Mucosa of descending colon (tissue), 3 donors: Measurements from ENCODE around the gene OPCML. TPM values are rescaled to one million over a fixed set of nuclear protein-coding genes. Genes with fewer than 3 reads are reported as not detected.

Experiments
- ATAC-seq: fragments of 200-7000 bp; cut with Tn5 transposase; one replicate; pipeline ENCODE4 v1.9.1; 2020; ENCODE audit warnings: mild to moderate bottlenecking, moderate library complexity
- DNase-seq, 3 donors: peaks; one replicate each; pipeline ENCODE4 v3.0.0-alpha.2; 2020
- H3K36me3 ChIP-seq: fragments of 200-600 bp; one replicate; pipeline ENCODE4 v1.8.0; 2021; ENCODE audit warnings: low read depth, mild to moderate bottlenecking
- H3K4me1 ChIP-seq: fragments of 200-600 bp; one replicate; pipeline ENCODE4 v1.8.0; 2021; ENCODE audit warnings: low read depth, mild to moderate bottlenecking
- H3K4me3 ChIP-seq: fragments of 200-600 bp; one replicate; pipeline ENCODE4 v1.8.0; 2021; ENCODE audit warnings: mild to moderate bottlenecking
- H3K9me3 ChIP-seq: fragments of 200-600 bp; one replicate; pipeline ENCODE4 v1.8.0; 2021; ENCODE audit warnings: mild to moderate bottlenecking
- CTCF ChIP-seq: fragments of 200-600 bp; IDR thresholded peaks from one replicate; pipeline ENCODE4 v1.8.0; 2022; ENCODE audit warnings: antibody characterized with exemption, mild to moderate bottlenecking
- intact Hi-C, 2 donors: fragments of 100-400 bp; cut with DNase I in 1 of 2; cut with micrococcal nuclease in 1 of 2; formaldehyde crosslinking; loops; one replicate each; pipeline versions ENCODE4 v1.11.0 to v1.11.1; 2022; cut with DNase I, micrococcal nuclease
- total RNA-seq, 3 donors: library from RNA; stranded (reverse); fragmentation: NEBNext Ultra II Directional in 2 of 3; extraction: Animal tissue kit (Norgen Biotek cat#: 25700) in 2 of 3; gene quantifications; one replicate each; pipeline versions ENCODE4 v1.2.1 to v1.2.4, GENCODE V29; 2021 to 2023
- donor health status: DM: no; HTN: no; CAD: no; lungs with moderate emphysema.
- donor health status: DM: no; HTN: no; CAD: no.
- donor health status: DM: no; HTN: yes; CAD: no.

OPCML gene
- total RNA-seq, 3 donors from 2014 or later: 0.10 to 0.47 TPM; not detected in 1

DNA sequence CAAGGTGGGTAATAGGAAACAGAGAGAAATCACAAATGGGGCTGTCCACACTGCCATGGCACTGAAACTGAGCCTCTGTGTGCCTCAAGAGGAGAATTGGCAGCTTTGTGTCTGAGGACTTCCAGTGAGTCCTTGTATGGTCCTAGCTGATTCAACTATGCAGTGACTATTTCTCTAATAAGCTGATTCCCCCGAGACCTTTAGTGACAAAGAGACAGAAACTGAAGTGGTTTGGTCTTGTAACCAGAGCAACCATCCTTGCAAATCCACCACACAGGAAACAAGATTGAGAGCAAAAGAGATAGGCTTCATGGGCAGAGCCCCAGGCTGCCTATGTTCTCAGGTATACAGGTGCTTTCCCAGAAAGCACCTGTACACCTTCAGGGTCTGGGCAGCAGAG is 1123.4 kb downstream of the OPCML start:
- H3K9me3 ChIP-seq: peaks cover 9% of the 10 kb centered on the region
- ATAC-seq: no peak
- TF ChIP-seq CTCF: no peak
- no peaks in the 10 kb centered on the region for H3K4me1 ChIP-seq
- no peak overlapping the region for H3K4me3 ChIP-seq
- no peak for DNase-seq
- no peaks in the 10 kb centered on the region for H3K36me3 ChIP-seq
- intact Hi-C loops: no loop called here

GRCh38 chr11:132405728-132406127 is 1126.6 kb downstream of the OPCML start:
- no peaks in the 10 kb centered on the region for H3K36me3 ChIP-seq
- H3K9me3 ChIP-seq: peaks cover 4% of the 10 kb centered on the region
- no peak overlapping the region for H3K4me3 ChIP-seq
- no peaks in the 10 kb centered on the region for H3K4me1 ChIP-seq
- ATAC-seq: no peak
- no peak for DNase-seq
- intact Hi-C loops: no loop called here
- no peak for TF ChIP-seq CTCF

DNA sequence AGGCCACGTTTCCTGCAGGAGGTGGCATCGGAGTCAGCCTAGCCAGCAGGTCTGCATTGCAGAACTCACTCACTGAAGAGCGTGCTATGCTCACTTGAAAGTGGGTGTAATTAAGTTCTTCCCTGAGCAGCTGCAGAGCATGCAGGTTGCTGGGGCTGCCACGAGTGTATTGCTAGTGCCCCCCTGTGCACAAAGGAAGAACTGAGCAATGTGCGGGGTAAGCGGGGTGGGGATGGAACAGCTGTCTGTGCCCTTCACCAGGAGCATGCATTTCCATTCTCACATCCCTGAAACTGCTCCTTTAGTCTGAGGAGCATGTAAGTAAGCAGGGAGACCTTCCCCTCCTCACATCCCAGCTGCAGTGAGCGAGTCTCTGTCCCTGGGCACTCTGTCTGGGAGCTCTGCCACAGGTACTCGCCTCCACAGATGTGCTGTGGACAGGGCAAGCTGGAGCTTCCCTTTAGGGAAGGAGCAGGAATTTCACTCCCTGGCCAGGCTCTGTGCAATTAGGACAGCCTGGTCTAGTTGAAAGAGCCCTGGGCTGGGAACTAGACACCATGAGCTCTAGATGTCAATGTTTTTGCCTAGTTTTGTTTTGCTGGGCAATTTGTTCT is 1130.1 kb downstream of the OPCML start:
- TF ChIP-seq CTCF: no peak

GRCh38 chr11:132396318-132396717 is 1136.0 kb downstream of the OPCML start:
- no peaks in the 10 kb centered on the region for H3K4me1 ChIP-seq
- H3K36me3 ChIP-seq: no peaks in the 10 kb centered on the region
- no peak for DNase-seq
- no peak for TF ChIP-seq CTCF
- H3K4me3 ChIP-seq: no peak overlapping the region
- intact Hi-C loops: no loop called here
- ATAC-seq: no peak
- H3K9me3 ChIP-seq: peaks cover 26% of the 10 kb centered on the region

More for the DNA sequence above, 1130.1 kb downstream of the OPCML start:
- peak in 1 of 3 donors; percentile 10 for DNase-seq
- no peak overlapping the region for H3K4me3 ChIP-seq
- H3K4me1 ChIP-seq: no peaks in the 10 kb centered on the region
- no peaks in the 10 kb centered on the region for H3K36me3 ChIP-seq
- intact Hi-C loops: no loop called here
- H3K9me3 ChIP-seq: no peaks in the 10 kb centered on the region
- peak; percentile 43 for ATAC-seq

- Histone ChIP-seq H3K4me3 (no peak overlapping the region), H3K9me3 (peaks cover 33% of the 10 kb centered on the region), H3K36me3 (no peaks in the 10 kb centered on the region), H3K4me1 (no peaks in the 10 kb centered on the region)
- TF ChIP-seq CTCF: no peak
- ATAC-seq (no peak), DNase-seq (no peak)
- intact Hi-C loops: no loop called here
Observed at GRCh38 chr11:132395434-132395833, 1136.9 kb downstream of the OPCML start.

DNA sequence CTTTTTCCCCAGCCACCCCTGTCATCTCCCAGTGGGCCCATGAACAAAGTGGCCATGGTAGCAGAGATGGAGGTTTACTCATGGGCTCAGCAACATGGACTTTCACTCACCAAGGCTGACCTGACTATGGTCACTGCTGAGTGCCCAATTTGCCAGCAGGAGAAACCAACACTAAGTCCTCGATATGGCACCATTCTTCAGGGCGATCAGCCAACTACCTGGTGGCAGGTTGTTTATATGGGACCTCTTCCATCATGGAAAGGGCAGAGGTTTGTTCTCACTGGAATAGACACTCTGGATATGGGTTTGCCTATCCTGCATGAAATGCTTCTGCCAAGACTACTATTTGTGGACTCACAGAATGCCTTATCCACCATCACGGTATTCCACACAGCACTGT is 1152.8 kb downstream of the OPCML start:
- Histone ChIP-seq H3K36me3 (no peaks in the 10 kb centered on the region), H3K4me3 (no peak overlapping the region), H3K4me1 (no peaks in the 10 kb centered on the region), H3K9me3 (peaks cover 52% of the 10 kb centered on the region)
- ATAC-seq (no peak), DNase-seq (no peak)
- no peak for TF ChIP-seq CTCF
- intact Hi-C loops: no loop called here
